Liver (tissue), 9 donors: Measurements from ENCODE around the gene BPIFB3. TPM values are rescaled to one million over a fixed set of nuclear protein-coding genes. Genes with fewer than 3 reads are reported as not detected.

Experiments used
- DNase-seq: peaks from one replicate; pipeline ENCODE4 v3.0.0-alpha.2; 2017; ENCODE audit warnings: low spot score
- H3K27ac ChIP-seq, 2 donors: one replicate each; pipeline ENCODE4 v1.7.0; 2013; ENCODE audit warnings: inconsistent platforms in 2 of 2, low read length in 2 of 2, control low read depth in 1 of 2, low read depth in 1 of 2, mild to moderate bottlenecking in 1 of 2
- H3K27me3 ChIP-seq, 4 donors: one replicate each; pipeline versions ENCODE4 v1.6.1 to v1.7.0; 2013; ENCODE audit warnings: low read length in 3 of 4, inconsistent platforms in 1 of 4, mild to moderate bottlenecking in 1 of 4, moderate library complexity in 1 of 4; ENCODE audit not compliant: control insufficient read depth in 4 of 4, insufficient read depth in 4 of 4
- H3K36me3 ChIP-seq, 4 donors: one replicate each; pipeline versions ENCODE4 v1.6.1 to v1.7.0; 2013; ENCODE audit warnings: low read length in 3 of 4, mild to moderate bottlenecking in 3 of 4, low read depth in 1 of 4, moderate library complexity in 1 of 4; ENCODE audit not compliant: control insufficient read depth in 4 of 4, insufficient read depth in 3 of 4
- H3K4me1 ChIP-seq, 4 donors: one replicate each; pipeline versions ENCODE4 v1.6.1 to v1.7.0; 2013; ENCODE audit warnings: low read length in 3 of 4, mild to moderate bottlenecking in 3 of 4, moderate library complexity in 1 of 4; ENCODE audit not compliant: control insufficient read depth in 4 of 4, insufficient read depth in 4 of 4
- H3K4me3 ChIP-seq, 3 donors: one replicate each; pipeline versions ENCODE4 v1.6.1 to v1.7.0; 2013; ENCODE audit warnings: low read length in 3 of 3, control low read depth in 1 of 3, low read depth in 1 of 3, mild to moderate bottlenecking in 1 of 3
- H3K9ac ChIP-seq, 2 donors: one replicate each; pipeline ENCODE4 v1.7.0; 2013; ENCODE audit warnings: low read length in 2 of 2, mild to moderate bottlenecking in 2 of 2, moderate library complexity in 2 of 2, control low read depth in 1 of 2, low read depth in 1 of 2
- H3K9me3 ChIP-seq, 4 donors: one replicate each; pipeline versions ENCODE4 v1.6.1 to v1.7.0; 2013; ENCODE audit warnings: low read length in 3 of 4; ENCODE audit not compliant: control insufficient read depth in 4 of 4
- ATF3 ChIP-seq: IDR thresholded peaks from 2 replicates; pipeline ENCODE4 v1.6.1; 2016; ENCODE audit warnings: antibody characterized with exemption
- EGR1 ChIP-seq, 2 donors: IDR thresholded peaks; 2 replicates each; pipeline ENCODE4 v1.6.1; 2016 to 2018; ENCODE audit warnings: antibody characterized with exemption in 2 of 2, low read depth in 2 of 2
- FOXA1 ChIP-seq: IDR thresholded peaks from 2 replicates; pipeline ENCODE4 v1.6.1; 2016; ENCODE audit warnings: antibody characterized with exemption
- FOXA2 ChIP-seq: IDR thresholded peaks from 2 replicates; pipeline ENCODE4 v1.6.1; 2016; ENCODE audit warnings: antibody characterized with exemption
- GABPA ChIP-seq, 2 donors: IDR thresholded peaks in 1 of 2; conservative IDR thresholded peaks in 1 of 2; 2 replicates each; pipeline ENCODE4 v1.6.1; 2016; ENCODE audit warnings: antibody characterized with exemption in 2 of 2, mild to moderate bottlenecking in 1 of 2, moderate library complexity in 1 of 2
- HNF4A ChIP-seq, 2 donors: conservative IDR thresholded peaks; 2 replicates each; pipeline ENCODE4 v1.6.1; 2016; ENCODE audit warnings: antibody characterized with exemption in 2 of 2, mild to moderate bottlenecking in 2 of 2
- HNF4G ChIP-seq: IDR thresholded peaks from 2 replicates; pipeline ENCODE4 v1.6.1; 2016; ENCODE audit warnings: antibody characterized with exemption
- JUND ChIP-seq, 2 donors: IDR thresholded peaks; 2 replicates each; pipeline ENCODE4 v1.6.1; 2016; ENCODE audit warnings: antibody characterized with exemption in 2 of 2
- MAX ChIP-seq: IDR thresholded peaks from 2 replicates; pipeline ENCODE4 v1.6.1; 2016; ENCODE audit warnings: antibody characterized with exemption
- NR2F2 ChIP-seq: IDR thresholded peaks from 2 replicates; pipeline ENCODE4 v1.6.1; 2016; ENCODE audit warnings: antibody characterized with exemption
- RAD21 ChIP-seq, 2 donors: IDR thresholded peaks; 2 replicates each; pipeline ENCODE4 v1.6.1; 2016; ENCODE audit warnings: antibody characterized with exemption in 2 of 2, mild to moderate bottlenecking in 2 of 2
- REST ChIP-seq: IDR thresholded peaks from 2 replicates; pipeline ENCODE4 v1.6.1; 2016; ENCODE audit warnings: antibody characterized with exemption, mild to moderate bottlenecking
- RXRA ChIP-seq, 2 donors: IDR thresholded peaks; 2 replicates each; pipeline ENCODE4 v1.6.1; 2017 to 2018; ENCODE audit warnings: antibody characterized with exemption in 2 of 2, mild to moderate bottlenecking in 1 of 2
- TAF1 ChIP-seq: conservative IDR thresholded peaks from 2 replicates; pipeline ENCODE4 v1.6.1; 2016; ENCODE audit warnings: antibody characterized with exemption, mild to moderate bottlenecking
- ZBTB33 ChIP-seq: IDR thresholded peaks from 2 replicates; pipeline ENCODE4 v1.6.1; 2016; ENCODE audit warnings: antibody characterized with exemption
- WGBS: extraction: QIAGEN DNeasy Blood & Tissue Kit; methylation state at CpG from one replicate; pipeline ENCODE4 v1.1.7; 2013; 5-methylcytosine and 5-hydroxymethylcytosine counted together
- polyA plus RNA-seq, 2 donors: library from polyadenylated mRNA; stranded (reverse) in 1 of 2; unstranded in 1 of 2; fragments of 200-250 nt in 1 of 2; fragments of >200 nt in 1 of 2; fragmentation: Nextera tagmentation in 1 of 2; extraction: Ambion mirVana in 1 of 2; gene quantifications; one replicate each; pipeline versions ENCODE4 v1.2.1 to v1.2.3, GENCODE V29; 2013 to 2015
- total RNA-seq, 2 donors: library from RNA; depleted of rRNA; stranded (reverse); fragments of >200 nt; gene quantifications; one replicate each; pipeline ENCODE4 v1.2.3, GENCODE V29; 2014
- donor health status: healthy.
- donor health status: healthy.
- donor health status: healthy.
- donor health status: healthy.
- donor health status: healthy.

Gene BPIFB3
- total and polyA plus RNA-seq, 4 donors: not detected

- TF ChIP-seq JUND (IDR thresholded peaks at IDR 0.05) (no peak), MAX (no peak), RXRA (IDR thresholded peaks at IDR 0.05) (no peak), ATF3 (no peak), ZBTB33 (no peak)
- H3K27ac ChIP-seq: no peak overlapping the region
- no peak overlapping the region for H3K9ac ChIP-seq
- no peak overlapping the region for H3K4me3 ChIP-seq
- no peaks in the 10 kb centered on the region for H3K9me3 ChIP-seq
- no peaks in the 10 kb centered on the region for H3K36me3 ChIP-seq
- 87% methylated on average over 2 of the region's 2 CpGs for WGBS
- no peaks in the 10 kb centered on the region for H3K27me3 ChIP-seq
- no peak for DNase-seq
- H3K4me1 ChIP-seq: peaks cover 0 to 5% (median 4%) of the 10 kb centered on the region in 4 donors
These were observed 55.0 kb downstream of the BPIFB3 start for GRCh38 chr20:33108661-33109060.

- no peaks in the 10 kb centered on the region for H3K36me3 ChIP-seq
- peaks cover 0 to 7% (median 4%) of the 10 kb centered on the region in 4 donors for H3K4me1 ChIP-seq
- no peak overlapping the region for H3K27ac ChIP-seq
- no peaks in the 10 kb centered on the region for H3K9me3 ChIP-seq
- TF ChIP-seq ZBTB33: no peak
- TF ChIP-seq FOXA1: no peak
- TF ChIP-seq REST: no peak
- TF ChIP-seq FOXA2: no peak
- no peak for TF ChIP-seq RAD21 (IDR thresholded peaks at IDR 0.05)
- no peak for TF ChIP-seq GABPA (IDR thresholded peaks at IDR 0.05 in 1 of 2, conservative IDR thresholded peaks at IDR 0.05 in 1 of 2)
- no peak for TF ChIP-seq HNF4A (conservative IDR thresholded peaks at IDR 0.05)
- TF ChIP-seq HNF4G: no peak
- TF ChIP-seq ATF3: no peak
- no peak for TF ChIP-seq NR2F2
- TF ChIP-seq EGR1 (IDR thresholded peaks at IDR 0.05; ENCODE audit: low read depth in 2 of 2): no peak
- no peak for TF ChIP-seq RXRA (IDR thresholded peaks at IDR 0.05)
- no peak for TF ChIP-seq JUND (IDR thresholded peaks at IDR 0.05)
- no peak for TF ChIP-seq TAF1
- no peaks in the 10 kb centered on the region for H3K27me3 ChIP-seq
- no peak for DNase-seq
- no peak overlapping the region for H3K9ac ChIP-seq
- no peak overlapping the region for H3K4me3 ChIP-seq
- 88% methylated on average over 8 of the region's 8 CpGs for WGBS
These were observed 56.6 kb downstream of the BPIFB3 start for GRCh38 chr20:33110147-33110825.
